HuH-7 (cell line): Measurements from ENCODE around the gene KRTAP5-11.
"Not testable (repeated sequence)": the region's sequence is repeated elsewhere in the genome, so short reads cannot be mapped to it uniquely, and the experiment has no call there.

Source experiments
- DNase-seq: peaks from one replicate; pipeline ENCODE4 v3.0.0; 2011; ENCODE audit warnings: low spot score

The KRTAP5-11 gene

GRCh38 chr11:71556018-71556417 is 26.7 kb downstream of the KRTAP5-11 start:
- no peak for DNase-seq

DNA sequence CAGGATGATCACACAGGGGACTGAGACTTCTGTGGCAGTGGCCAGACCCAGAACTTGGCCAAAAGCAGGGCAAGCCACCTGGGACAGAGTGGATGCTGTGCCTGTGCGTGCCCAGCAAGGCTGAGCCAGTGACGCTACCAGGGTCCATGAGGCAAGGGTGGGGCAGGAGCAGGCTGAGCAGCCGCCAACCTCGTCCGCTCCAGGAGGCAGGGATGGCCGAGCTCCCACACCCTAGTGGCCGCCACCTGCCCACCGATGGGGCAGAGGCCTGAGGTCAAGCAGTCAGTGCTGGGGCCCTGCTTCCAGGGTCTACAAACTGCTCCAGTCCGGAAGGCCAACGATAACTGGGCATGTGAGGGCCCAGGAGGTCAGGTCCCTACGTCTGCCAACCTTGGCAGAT is 27.2 kb downstream of the KRTAP5-11 start:
- DNase-seq = no peak

DNA sequence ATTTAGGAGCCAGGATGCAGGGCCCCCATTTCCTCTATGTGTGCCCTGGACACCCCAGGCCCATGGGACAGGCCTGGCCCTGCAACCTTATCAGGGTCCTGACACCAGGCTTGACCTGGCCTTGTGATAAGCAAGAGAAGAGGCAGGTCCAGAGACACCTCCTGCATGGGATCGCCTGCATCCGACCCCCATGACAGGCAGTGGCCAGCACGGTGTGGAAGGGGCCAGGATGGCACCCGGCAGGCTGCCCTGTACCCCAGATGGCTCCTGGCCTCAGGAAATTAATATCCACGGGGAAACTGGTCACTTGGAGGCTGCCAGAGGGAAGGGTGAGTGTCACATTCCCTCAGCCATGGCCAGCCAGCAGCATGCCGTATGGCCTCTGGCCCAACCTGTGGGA is 27.7 kb downstream of the KRTAP5-11 start:
- no peak for DNase-seq

DNA sequence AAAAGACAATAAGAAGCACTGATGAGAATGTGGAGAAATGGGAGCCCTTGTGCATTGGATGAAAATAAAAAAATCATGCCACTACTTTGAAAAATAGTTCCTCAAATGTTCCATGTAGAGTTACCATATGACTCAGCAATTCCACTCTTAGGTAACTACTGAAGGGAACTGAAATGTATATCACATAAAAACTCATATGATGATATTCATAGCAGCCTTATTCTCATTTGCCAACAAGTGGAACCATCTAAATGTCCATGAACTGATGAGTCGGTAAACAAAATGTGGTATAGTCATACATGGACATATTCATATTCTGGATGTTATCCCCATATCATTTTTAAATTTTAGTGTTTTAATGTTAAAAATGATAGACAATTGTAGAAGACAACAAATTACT is 31.0 kb downstream of the KRTAP5-11 start:
- DNase-seq = no peak

DNA sequence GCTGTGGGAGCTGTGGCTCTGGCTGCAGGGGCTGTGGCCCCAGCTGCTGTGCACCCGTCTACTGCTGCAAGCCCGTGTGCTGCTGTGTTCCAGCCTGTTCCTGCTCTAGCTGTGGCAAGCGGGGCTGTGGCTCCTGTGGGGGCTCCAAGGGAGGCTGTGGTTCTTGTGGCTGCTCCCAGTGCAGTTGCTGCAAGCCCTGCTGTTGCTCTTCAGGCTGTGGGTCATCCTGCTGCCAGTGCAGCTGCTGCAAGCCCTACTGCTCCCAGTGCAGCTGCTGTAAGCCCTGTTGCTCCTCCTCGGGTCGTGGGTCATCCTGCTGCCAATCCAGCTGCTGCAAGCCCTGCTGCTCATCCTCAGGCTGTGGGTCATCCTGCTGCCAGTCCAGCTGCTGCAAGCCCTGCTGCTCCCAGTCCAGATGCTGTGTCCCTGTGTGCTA is 33.9 kb downstream of the KRTAP5-11 start:
- no peak for DNase-seq

DNA sequence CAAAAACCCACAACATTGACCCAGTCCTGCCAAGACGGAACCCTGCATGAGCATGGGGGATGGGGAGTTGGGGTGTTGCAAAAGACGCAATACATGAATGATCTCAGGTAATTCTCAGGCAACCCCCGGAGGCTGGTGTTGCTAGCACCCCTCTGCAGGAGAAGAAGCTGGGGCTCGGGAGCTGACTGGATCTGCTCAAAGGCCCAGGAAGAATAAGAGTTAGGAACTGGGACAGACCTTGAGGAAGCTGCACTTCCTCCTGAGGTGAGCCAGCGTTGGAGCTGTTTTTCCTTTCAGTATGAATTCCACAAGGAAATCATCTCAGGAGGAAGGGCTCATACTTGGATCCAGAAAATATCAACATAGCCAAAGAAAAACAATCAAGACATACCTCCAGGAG is 34.6 kb downstream of the KRTAP5-11 start, which contains the start of gene KRTAP5-9:
KRTAP5-9 (plus strand) TSS at position 301 of the 400 bp plus-strand sequence. CDS start 238 bp downstream, outside the sequence.
- no peak for DNase-seq

- no peak for DNase-seq
Measured at GRCh38 chr11:71545405-71545966, 37.2 kb downstream of the KRTAP5-11 start.

DNA sequence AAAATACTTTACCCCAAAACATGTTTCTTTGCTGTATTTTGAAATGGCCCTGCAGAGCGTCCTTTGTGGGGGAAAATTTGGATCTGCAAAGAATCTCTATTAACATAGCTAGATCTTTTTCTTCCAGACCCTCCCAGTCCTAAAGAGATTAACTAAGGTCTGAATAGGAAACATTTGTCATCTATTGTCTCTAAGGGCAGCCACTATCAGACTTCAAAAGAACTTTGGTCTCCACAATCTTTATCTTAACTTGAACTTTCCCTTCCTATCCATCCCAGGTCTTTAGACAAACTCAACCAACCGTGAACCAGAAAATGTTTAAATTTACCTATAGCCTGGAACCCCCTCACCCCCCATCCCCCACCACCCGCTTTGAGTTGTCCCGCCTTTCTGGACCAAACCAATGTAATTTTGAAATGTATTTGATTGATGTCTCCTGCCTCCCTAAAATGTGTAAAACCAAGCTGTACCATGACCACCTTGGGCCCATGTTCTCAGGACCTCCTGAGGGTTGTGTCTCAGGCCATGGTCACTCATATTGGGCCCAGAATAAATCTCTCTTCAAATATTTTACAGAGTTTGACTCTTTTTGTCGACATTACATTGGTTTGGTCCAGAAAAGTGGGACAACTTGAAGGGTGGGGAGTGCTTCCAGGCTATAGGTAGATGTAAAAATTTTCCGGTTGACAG is 38.0 kb downstream of the KRTAP5-11 start:
- DNase-seq = no peak

- DNase-seq = no peak
Measured at GRCh38 chr11:71543866-71544265, 38.8 kb downstream of the KRTAP5-11 start.

GRCh38 chr11:71542879-71543777 is 39.5 kb downstream of the KRTAP5-11 start:
- DNase-seq = no peak

DNA sequence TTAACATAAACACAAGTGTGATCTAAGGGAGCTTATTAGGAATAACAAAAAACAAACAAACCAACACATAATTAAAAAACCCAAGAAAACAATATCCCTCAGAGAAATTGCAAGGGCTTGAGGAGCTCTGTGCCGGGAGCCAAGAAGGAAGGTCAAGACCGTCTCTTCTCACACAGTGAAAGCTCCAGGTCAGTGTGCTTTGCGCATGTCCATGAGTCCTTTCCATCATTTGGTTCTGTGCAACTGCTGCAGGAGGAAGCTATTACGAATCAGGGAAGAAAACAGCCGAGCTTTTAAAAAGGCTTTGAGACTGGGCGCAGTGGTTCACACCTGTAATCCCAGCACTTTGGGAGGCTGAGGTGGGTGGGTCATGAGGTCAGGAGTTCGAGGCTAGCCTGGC is 40.3 kb downstream of the KRTAP5-11 start:
- DNase-seq = no peak

DNA sequence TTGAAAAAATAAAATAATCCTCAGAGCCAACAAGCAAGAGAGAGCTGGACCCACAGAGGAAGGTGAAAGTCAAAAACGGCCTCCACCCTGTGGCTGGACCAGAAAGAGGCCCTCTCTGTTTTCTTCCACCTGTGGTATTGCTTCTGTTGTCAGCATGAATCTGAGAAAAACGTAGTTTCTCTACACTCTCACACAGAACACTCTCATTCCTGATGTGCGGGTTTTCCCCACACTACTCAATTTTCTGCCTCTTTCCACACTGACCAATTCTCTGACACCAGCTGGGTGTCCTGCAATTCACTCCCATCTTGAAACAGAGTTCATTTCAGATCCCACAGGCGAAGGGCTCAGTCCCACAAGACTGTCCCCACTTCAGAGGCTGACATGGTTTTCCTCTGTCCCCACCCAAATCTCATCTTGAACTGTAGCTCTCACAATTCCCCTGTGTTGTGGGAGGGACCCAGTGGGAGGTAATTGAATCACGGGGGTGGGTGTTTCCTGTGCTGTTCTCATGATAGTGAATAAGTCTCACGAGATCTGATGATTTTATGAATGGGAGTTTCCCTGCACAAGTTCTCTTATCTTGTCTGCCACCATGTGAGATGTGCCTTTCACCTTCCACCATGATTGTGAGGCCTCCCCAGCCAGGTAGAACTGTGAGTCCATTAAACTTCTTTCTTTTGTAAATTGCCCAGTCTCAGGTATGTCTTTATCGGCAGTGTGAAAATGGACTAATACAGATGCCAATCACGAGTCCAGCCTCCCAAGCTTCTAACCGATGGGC is 42.0 kb downstream of the KRTAP5-11 start:
- DNase-seq = not testable (repeated sequence)

DNA sequence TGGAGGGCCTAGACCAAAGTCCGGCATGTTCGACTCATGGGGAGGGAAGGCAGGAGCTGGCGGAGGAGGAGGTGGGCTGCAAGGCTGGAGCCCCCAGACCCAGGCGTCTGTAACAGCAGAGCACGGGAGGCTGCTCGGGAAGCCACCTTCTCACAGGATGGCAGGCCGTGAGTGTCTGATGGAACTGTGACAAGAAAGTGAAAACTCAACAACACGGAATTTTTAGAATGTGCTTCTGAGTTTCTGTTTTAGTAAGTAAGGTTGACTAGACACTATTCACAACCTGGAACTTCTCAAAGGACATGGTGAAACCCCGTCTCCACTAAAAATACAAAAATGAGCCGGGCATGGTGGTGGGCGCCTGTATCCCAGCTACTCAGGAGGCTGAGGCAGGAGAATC is 42.7 kb downstream of the KRTAP5-11 start:
- DNase-seq = not testable (repeated sequence)

DNA sequence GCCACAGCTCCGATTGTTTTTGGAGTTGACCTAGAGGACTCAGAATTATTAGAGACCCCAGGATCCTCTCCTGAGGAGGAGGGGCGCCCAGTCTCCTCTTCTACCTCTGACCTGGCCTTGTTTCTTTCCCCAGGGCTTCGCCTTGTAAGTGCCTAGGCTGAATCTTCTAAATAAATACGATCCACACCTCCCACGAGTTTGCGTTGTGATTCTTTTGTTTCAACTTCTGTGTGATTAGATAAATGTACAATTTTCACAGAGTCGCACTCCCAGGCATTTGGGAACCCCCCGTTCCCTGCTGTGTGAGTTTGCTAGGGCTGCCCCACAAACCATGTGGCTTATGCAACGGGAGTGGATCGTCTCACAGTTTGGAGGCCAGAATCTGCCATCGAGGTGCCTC is 43.7 kb downstream of the KRTAP5-11 start:
- no peak for DNase-seq

GRCh38 chr11:71538666-71538990 is 44.0 kb downstream of the KRTAP5-11 start:
- DNase-seq = no peak

DNA sequence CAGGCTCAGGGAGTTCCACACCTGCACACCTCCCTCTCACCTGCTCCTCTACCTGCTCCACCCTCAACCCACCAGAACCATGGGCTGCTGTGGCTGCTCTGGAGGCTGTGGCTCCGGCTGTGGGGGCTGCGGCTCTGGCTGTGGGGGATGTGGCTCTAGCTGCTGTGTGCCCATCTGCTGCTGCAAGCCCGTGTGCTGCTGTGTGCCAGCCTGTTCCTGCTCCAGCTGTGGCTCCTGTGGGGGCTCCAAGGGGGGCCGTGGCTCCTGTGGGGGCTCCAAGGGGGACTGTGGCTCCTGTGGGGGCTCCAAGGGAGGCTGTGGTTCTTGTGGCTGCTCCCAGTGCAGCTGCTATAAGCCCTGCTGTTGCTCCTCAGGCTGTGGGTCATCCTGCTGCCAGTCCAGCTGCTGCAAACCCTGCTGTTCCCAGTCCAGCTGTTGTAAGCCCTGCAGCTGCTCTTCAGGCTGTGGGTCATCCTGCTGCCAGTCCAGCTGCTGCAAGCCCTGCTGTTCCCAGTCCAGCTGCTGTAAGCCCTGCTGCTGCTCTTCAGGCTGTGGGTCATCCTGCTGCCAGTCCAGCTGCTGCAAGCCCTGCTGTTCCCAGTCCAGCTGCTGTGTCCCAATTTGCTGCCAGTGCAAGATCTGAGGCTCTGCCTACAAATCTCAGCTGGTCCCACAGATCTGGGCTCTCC is 44.6 kb downstream of the KRTAP5-11 start, which contains the start of gene KRTAP5-8:
KRTAP5-8 (plus strand) TSS at position 49 of the 689 bp plus-strand sequence; CDS start at position 80, 31 bp downstream.
- DNase-seq = not testable (repeated sequence)

GRCh38 chr11:71537537-71537936 is 45.1 kb downstream of the KRTAP5-11 start:
- DNase-seq = no peak

GRCh38 chr11:71535825-71536224 is 46.9 kb downstream of the KRTAP5-11 start:
- no peak for DNase-seq

DNA sequence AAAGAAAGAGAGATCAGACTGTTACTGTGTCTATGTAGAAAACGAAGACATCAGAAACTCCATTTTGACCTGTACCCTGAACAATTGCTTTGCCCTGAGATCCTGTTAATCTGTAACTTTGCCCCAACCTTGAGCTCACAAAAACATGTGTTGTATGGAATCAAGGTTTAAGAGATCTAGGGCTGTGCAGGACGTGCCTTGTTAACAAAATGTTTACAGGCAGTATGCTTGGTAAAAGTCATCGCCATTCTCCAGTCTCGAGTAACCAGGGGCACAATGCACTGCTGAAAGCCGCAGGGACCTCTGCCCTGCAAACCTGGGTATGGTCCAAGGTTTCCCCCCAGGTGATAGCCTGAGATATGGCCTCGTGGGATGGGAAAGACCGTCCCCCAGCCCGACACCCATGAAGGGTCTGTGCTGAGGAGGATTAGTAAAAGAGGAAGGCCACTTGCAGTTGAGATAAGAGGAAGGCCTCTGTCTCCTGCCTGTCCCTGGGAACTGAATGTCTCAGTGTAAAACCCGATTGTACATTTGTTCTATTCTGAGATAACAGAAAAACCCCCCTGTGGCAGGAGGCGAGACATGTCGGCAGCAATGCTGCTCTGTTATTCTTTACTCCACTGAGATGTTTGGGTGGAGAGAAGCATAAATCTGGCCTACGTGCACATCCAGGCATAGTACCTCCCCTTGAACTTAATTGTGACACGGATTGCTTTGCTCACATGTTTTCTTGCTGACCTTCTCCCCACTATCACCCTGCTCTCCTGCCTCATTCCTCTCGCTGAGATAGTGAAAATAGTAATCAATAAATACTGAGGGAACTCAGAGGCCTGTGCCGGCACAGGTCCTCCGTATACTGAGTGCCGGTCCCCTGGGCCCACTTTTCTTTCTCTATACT is 47.7 kb downstream of the KRTAP5-11 start:
- DNase-seq = not testable (repeated sequence)

GRCh38 chr11:71532036-71532610 is 50.6 kb downstream of the KRTAP5-11 start:
- no peak for DNase-seq
